ENCODE measurements around the gene VDR. TPM values are rescaled to one million over a fixed set of nuclear protein-coding genes. Genes with fewer than 3 reads are reported as not detected.

Gene VDR
- total and polyA plus RNA-seq, 2 donors (not counting 1 experiment from before 2014, with no cell fraction given) = 0.37 to 0.42 TPM

DNA sequence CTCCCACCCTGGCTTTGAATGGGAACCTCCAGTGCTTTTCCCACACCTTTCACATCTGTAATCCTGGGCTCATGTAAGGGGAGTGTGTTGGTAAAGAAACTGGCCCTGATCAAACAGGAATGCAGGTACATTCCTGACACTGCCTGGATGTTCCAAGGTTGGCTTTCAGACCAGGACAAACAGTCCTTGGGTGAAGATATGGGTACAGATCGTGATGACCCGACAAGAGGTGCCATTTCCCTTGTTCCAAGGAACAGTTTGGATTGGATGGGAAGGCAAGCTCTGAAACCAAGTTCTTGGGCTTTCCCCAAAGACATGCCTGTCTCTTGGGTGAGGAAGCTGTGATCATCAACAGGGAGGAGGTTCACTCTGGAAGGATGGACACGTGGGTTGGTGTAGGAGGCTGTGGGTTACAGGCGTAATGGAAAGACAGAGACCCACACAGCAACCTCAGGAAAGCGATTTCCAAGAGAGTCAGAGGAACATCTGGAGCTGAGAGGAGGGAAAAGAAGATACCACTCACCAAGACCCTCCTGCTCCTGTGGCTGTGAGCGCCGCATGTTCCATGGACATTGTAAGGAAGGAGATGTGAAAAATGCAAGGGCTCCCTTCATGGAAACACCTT lies 26.4 kb downstream of the VDR start:
- Histone ChIP-seq H3K4me2 (replicated peaks; ENCODE audit: low read depth, low read length, poor library complexity, severe bottlenecking) (no peak overlapping the region), H4K20me1 (ENCODE audit: control insufficient read depth, insufficient read depth, low read length, poor library complexity, severe bottlenecking) (no peaks in the 10 kb centered on the region), H3K4me1 (ENCODE audit: control insufficient read depth in 2 of 2, insufficient read depth in 2 of 2, low read length in 2 of 2) (peaks cover 9 to 15% of the 10 kb centered on the region in 2 donors), H3K36me3 (replicated peaks in 1 of 2; ENCODE audit: control extremely low read depth in 1 of 2, control insufficient read depth in 1 of 2, extremely low read depth in 1 of 2, insufficient read depth in 2 of 2, low read length in 1 of 2) (no peaks in the 10 kb centered on the region), H3K4me3 (ENCODE audit: control extremely low read depth in 1 of 5, extremely low read depth in 1 of 5, insufficient read depth in 1 of 5, low read depth in 2 of 5, low read length in 4 of 5) (no peak overlapping the region), H3K27ac (ENCODE audit: low read length in 2 of 2) (no peak overlapping the region), H2AFZ (ENCODE audit: insufficient read depth, low read depth, low read length, poor library complexity, severe bottlenecking) (no peak overlapping the region), H3K79me2 (ENCODE audit: control insufficient read depth, insufficient read depth, low read length) (no peaks in the 10 kb centered on the region), H3K9me3 (ENCODE audit: control extremely low read depth in 1 of 3, control insufficient read depth in 2 of 3, insufficient read depth in 1 of 3, low read length in 2 of 3) (no peaks in the 10 kb centered on the region), H3K9ac (ENCODE audit: low read length) (no peak overlapping the region), H3K27me3 (replicated peaks in 1 of 4; ENCODE audit: control extremely low read depth in 1 of 4, control insufficient read depth in 3 of 4, insufficient read depth in 4 of 4, low read length in 3 of 4) (peaks cover 0 to 11% (median 1%) of the 10 kb centered on the region in 4 experiments)
- 95% methylated on average over 2 of the region's 7 CpGs for WGBS (ENCODE audit: insufficient coverage)
- Mint-ChIP-seq H3K27me3 (peaks cover 9% of the 10 kb centered on the region), H3K27ac (no peak overlapping the region), H3K9me3 (ENCODE audit: insufficient read depth) (no peaks in the 10 kb centered on the region), H3K4me3 (no peak overlapping the region), H3K4me1 (peaks cover 14% of the 10 kb centered on the region)
- no peak for TF ChIP-seq EZH2 (IDR thresholded peaks at IDR 0.05; ENCODE audit: borderline replicate concordance, insufficient read depth, low read depth, low read length, poor library complexity, severe bottlenecking)
- ChIA-PET POLR2A (no interaction called here), CTCF (no interaction called here)
- intact Hi-C loops (cut with micrococcal nuclease) = no loop called here
- no peak for ATAC-seq (ENCODE audit: low read depth)
- no peak for DNase-seq

DNA sequence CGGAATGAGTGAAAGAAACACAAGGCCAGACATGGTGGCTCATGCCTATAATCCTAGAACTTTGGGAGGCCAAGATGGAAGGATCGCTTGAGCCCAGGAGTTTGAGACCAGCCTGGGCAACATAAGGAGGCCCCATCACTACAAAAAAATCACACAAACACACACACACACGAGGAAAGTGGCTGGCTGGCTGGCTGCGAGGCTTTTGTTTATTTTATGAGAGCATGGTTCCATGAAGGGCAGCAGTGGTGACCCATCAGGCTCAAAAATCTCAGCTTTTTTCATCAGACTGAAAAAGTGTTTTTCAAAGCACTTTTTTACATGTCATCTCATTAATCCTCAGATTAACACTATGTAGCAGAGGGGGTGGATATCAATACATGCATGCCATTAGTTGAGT lies 27.7 kb downstream of the VDR start:
- CTCF ChIA-PET = no interaction called here
- no peak overlapping the region for H3K27ac Mint-ChIP-seq
- Histone ChIP-seq H3K4me1 (ENCODE audit: control insufficient read depth in 2 of 2, insufficient read depth in 2 of 2, low read length in 2 of 2) (peaks cover 0 to 2% of the 10 kb centered on the region in 2 donors), H3K36me3 (replicated peaks in 1 of 2; ENCODE audit: control extremely low read depth in 1 of 2, control insufficient read depth in 1 of 2, extremely low read depth in 1 of 2, insufficient read depth in 2 of 2, low read length in 1 of 2) (no peaks in the 10 kb centered on the region), H2AFZ (ENCODE audit: insufficient read depth, low read depth, low read length, poor library complexity, severe bottlenecking) (no peak overlapping the region), H4K20me1 (ENCODE audit: control insufficient read depth, insufficient read depth, low read length, poor library complexity, severe bottlenecking) (no peaks in the 10 kb centered on the region), H3K4me2 (replicated peaks; ENCODE audit: low read depth, low read length, poor library complexity, severe bottlenecking) (no peak overlapping the region), H3K27ac (ENCODE audit: low read length in 2 of 2) (no peak overlapping the region), H3K4me3 (ENCODE audit: control extremely low read depth in 1 of 5, extremely low read depth in 1 of 5, insufficient read depth in 1 of 5, low read depth in 2 of 5, low read length in 4 of 5) (no peak overlapping the region), H3K79me2 (ENCODE audit: control insufficient read depth, insufficient read depth, low read length) (no peaks in the 10 kb centered on the region), H3K27me3 (replicated peaks in 1 of 4; ENCODE audit: control extremely low read depth in 1 of 4, control insufficient read depth in 3 of 4, insufficient read depth in 4 of 4, low read length in 3 of 4) (peaks cover 0 to 2% (median 0%) of the 10 kb centered on the region in 4 experiments), H3K9me3 (ENCODE audit: control extremely low read depth in 1 of 3, control insufficient read depth in 2 of 3, insufficient read depth in 1 of 3, low read length in 2 of 3) (no peaks in the 10 kb centered on the region), H3K9ac (ENCODE audit: low read length) (no peak overlapping the region)
- no peak overlapping the region for H3K4me3 Mint-ChIP-seq
- intact Hi-C loops (cut with micrococcal nuclease) = no loop called here
- ATAC-seq (ENCODE audit: low read depth) (no peak), DNase-seq (no peak)
- H3K9me3 Mint-ChIP-seq (ENCODE audit: insufficient read depth) = no peaks in the 10 kb centered on the region
- POLR2A ChIA-PET = no interaction called here
- peaks cover 2% of the 10 kb centered on the region for H3K4me1 Mint-ChIP-seq
- TF ChIP-seq EZH2 (IDR thresholded peaks at IDR 0.05; ENCODE audit: borderline replicate concordance, insufficient read depth, low read depth, low read length, poor library complexity, severe bottlenecking) = no peak
- no peak for TF ChIP-seq CTCF (IDR thresholded peaks at IDR 0.05)
- WGBS (ENCODE audit: insufficient coverage) = 100% methylated on average over 1 of the region's 4 CpGs
- H3K27me3 Mint-ChIP-seq = peaks cover 7% of the 10 kb centered on the region
